HG03439 (cell line): Measurements from ENCODE around the gene SLPI.

Experiments used
- ATAC-seq: cut with Tn5 transposase; IDR thresholded peaks from one replicate; pipeline ENCODE4 v1.9.1; 2021; ENCODE audit warnings: mild to moderate bottlenecking, moderate library complexity; ENCODE audit not compliant: unreplicated experiment

Gene SLPI, protein sequence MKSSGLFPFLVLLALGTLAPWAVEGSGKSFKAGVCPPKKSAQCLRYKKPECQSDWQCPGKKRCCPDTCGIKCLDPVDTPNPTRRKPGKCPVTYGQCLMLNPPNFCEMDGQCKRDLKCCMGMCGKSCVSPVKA

DNA sequence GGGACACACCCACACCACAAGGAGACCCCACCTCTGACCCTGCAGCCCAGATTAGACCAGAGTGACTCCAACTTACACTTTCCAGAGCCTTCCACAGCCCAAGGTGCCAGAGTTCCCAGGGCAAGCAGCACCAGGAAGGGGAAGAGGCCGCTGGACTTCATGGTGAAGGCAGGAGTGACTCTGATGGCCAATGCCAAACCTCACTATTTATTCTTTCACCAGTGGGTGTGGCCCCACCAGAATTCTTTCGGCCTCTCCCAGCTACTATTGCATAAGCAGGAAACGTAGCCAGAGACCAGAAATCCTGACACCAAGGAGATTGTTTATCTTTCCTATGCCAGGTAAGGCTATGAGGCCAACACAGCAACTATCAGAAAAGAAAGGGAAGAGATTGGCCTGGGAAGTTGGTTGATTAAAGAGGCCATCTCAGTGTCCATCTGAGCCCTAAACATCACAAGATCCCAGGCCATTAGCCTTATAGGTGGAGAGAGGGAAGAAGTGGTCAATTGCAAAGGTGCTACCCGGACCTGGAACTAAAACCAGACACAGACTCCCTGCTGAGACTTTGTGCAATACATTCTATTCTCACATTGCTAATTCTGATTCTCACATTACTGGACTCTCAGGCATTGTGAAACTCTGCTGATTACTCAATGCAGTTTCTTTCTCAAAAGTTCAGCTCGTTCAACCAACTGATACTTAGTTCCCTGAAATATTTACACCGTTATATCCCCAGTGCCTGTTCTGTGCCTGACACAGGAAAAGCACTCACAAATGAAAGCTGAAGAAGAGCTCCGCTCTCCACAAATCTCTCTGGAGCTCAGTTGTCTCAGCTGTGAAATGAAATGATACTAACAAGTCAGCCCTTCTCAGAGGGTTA, at the start of gene SLPI:
TSS of gene SLPI (minus strand) at position 182 of the 880 bp plus-strand sequence. CDS start at position 161, 21 bp downstream.
- no peak for ATAC-seq

DNA sequence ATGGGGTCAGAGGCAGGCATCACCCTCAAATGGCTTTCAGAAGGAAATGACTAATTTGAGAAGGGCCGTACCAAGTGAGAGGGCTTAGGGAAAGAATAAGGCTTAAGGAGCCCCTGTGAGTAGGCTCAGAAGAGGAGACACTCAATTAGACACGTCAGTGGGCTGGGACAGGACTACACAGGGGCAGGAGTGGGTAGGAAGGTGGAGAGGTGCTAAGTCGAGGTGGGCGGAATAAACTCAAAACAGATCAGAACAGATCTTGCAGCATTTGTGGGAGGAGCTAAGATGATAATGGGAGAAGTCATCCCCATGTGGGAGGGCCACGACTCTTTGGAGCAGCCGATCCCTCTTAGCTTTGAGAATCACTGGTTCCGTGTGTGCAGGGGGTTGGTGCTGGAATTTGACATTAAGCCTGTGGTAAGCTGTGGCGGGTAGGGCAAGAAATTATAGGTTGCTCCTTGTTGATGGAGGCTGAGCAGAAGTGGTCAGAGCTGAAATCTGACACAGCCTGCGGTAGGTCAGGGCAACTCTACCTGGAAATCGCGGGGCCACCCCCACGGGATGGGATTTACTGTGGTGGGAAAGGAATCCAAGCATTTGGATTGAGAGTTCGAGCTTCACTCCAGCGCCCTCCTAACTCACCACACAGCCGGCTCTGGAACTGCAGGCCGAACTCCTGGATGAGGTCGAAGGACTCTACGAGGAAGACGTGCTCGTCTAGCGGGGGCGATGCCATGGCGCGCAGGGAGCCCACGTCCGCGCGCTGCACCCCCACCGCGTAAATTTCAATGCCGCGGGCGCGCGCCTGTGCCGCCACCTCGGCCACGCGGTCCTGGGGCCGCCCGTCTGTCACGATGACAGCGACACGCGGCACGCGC, 49.5 kb upstream of the SLPI start:
- no peak for ATAC-seq

DNA sequence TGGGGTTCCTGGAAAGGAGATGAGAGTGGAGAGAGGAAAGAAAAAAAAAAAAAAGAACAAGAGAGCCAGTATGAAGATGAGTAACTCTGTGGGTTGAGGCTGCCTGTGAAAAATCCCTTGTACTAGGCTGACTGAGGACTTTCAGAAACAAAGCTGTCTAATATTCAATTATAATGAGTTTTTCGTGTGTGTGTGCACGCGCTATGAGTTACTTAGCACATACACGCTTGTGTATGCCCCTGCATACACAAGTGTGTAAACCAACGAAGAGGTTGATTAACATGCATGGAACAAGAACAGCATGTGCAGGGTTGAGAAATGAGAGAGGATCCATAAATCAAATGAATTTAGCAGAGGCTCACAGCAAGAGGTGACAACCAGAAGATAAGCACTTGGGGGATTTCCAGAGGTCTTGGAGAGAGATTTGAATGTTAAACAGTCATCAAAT, 47.5 kb upstream of the SLPI start:
- no peak for ATAC-seq

DNA sequence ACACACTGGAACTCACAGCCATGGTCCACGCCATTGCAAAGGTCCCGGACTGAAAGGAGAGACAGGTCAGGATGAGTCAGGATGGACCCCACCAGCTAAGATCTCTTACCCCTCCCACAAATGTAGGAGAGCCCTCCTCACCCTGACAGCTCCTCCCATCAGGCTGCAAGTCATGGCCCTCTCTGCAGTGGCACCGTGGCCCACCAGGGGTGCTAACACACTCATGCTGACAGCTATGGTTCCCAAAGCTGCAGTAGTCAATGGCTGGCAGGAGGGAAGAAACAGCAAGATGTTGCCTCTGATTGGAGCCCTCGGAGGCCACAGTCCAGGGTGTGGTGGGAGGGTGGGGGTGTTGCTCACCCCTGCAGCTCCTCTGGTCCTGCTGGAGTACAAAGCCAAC, 46.6 kb upstream of the SLPI start:
- no peak for ATAC-seq

DNA sequence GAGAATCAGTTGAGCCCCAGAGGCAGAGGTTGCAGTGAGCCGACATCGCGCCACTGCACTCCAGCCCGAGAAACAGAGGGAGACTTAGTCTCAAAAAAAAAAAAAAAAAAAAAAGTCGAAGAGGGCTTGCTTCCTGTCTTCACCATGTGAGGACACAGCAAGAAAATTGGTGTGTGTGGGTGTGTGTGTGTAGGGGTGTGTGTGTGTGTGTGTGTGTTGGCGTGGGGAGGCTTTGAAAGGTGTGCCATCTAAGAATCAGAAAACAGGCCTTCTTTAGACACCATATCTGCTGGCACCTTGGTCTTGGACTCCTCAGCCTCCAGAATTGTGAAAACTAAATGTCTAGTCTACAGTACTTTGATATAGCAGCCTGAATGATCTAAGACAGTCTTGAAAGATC, 45.4 kb upstream of the SLPI start:
- ATAC-seq = no peak

DNA sequence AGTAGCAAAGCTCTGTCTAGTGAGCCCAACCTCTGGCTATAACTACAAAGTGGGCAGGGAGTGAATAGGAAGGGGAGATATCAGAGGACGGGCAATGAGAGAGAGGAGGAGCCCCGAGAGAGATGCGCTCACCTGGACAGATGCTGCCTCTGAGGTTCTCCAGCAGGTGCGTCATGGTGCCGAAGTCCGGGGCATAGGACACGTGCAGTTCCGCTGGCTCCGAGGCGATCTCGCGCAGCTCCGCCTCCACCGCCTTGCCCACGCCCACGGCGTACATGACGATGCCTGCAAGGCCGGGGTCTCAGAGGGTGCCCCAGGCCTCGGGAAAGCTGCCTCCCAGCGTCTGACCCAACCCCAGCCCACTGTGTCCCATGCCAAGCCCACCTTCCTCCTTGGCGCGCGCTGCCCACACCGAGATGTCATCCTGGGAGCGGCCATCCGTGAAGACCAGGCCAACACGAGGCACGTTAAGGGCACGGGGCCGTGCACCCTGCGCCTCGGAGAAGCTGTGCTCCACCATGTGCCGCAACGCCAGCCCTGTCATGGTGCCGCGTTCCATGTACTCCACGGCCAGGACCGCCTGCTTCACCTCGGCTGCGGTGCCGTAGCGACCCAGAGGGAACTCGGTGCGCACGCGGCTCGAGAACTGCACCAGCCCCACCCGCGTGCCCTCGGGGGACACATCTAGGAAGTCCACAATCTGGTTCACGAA, 43.6 kb upstream of the SLPI start:
- ATAC-seq = no peak

DNA sequence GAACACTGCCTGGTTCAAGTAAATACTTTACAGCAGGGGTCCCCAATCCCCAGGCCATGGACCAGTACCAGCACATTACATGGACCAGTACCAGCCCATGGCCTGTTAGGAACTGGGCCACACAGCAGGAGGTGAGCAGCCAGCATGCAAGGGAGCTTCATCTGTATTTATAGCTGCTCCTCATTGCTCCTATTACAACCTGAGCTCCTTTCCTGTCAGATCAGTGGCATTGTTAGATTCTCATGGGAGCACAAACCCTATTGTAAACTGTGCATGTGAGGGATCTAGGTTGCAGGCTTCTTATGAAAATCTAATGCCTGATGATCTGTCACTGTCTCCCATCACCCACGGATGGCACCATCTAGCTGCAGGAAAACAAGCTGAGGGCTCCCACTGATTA, 40.3 kb upstream of the SLPI start:
- ATAC-seq = no peak

DNA sequence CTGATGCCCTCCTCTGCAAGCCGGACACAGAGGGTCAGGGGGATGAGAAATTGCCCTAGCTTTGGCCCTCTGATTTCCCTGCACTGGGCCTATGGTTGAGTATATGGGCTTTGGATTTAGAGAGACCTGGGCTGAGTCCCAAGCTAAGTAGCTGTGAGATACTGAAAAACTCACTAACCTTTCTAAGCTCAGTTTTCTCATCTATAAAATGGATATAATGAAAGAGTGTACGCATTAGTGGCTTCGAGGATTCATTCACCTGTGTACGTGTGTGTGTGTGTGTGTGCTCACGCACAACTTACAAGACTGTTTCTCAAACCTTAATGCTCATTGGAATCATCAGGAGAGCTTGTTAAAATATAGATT, 39.6 kb upstream of the SLPI start:
- ATAC-seq = no peak

DNA sequence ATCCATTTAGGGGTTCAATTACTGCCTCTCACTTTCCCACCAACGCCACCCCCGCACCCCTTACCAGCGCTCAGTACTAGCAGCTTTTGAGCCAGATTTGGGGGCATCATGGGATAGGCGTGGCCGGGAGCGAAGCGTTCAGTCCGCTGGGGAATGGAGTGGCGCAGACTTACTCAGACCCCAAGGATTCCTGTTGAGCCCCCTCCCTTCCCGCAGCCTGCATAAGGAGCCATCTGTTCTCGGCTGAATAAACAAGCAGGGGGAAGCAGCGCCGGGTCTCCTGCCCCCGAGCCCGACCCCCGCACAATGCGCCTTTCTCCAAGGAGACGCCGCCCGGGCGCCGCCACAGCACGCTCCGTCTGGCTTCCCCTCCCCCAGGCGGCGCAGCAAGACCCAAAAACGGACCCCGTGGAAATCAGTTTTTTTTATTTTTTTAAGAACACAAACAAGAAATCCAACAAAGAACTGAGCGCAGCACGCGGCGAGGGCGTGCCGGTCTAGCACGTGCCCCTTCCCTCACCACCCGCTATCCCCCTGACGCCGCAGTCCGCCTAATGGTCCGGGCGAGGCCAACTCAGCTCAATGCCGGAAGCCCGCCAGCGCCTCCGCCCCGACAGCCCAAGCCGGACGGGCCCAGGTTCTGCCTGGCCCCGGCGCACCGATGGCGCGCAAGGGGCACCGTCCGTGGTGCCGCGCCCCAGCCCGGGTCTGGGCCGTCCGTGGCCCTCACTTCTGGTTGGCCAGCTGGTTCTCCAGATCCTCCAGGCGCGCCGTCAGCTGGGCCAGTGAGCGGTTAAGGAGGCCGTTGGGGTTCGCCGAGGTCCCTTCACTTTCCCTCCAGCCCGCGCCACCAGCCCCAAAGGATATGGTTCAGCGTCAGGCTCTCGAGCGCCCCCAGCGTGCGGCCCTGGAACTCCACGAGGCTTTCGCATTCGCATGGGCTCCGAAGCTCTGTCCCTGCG, 39.0 kb upstream of the SLPI start:
- ATAC-seq = no peak

DNA sequence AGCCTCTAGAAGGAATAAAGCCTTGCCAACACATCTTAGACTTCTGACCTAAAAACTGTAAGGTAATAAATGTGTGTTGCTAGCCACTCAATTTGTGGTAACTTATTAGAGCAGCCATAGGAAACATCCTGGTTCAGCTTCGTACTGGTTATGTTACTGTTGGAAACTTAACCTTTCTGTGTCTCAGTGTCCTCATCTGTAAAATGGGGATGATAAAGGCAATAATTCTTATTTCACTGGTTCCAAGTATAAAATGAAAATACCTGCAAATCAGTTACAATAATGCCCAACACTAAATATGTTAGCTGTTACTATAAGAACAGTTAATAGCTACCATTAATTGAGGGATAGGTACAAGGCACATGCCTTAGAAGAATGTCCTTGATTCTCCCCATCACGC, 38.0 kb upstream of the SLPI start:
- ATAC-seq = no peak

DNA sequence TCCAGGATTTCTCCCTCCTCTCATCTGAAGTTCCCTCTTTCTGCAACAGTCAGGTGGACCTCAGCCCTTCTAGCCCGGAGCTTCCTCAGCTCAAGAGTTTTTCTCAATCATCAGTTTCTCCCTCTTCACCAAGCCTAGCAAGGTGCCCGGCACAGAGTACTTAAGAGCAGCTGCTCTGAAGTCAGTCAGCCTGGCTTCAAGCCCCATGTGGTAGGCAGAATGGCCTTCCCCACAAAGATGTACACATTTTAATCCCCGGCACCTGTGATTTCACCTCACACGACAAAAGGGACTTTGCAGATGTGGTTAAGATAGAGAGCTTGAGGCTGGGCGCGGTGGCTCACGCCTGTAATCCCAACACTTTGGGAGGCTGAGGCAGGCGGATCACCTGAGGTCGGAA, 37.2 kb upstream of the SLPI start:
- no peak for ATAC-seq

DNA sequence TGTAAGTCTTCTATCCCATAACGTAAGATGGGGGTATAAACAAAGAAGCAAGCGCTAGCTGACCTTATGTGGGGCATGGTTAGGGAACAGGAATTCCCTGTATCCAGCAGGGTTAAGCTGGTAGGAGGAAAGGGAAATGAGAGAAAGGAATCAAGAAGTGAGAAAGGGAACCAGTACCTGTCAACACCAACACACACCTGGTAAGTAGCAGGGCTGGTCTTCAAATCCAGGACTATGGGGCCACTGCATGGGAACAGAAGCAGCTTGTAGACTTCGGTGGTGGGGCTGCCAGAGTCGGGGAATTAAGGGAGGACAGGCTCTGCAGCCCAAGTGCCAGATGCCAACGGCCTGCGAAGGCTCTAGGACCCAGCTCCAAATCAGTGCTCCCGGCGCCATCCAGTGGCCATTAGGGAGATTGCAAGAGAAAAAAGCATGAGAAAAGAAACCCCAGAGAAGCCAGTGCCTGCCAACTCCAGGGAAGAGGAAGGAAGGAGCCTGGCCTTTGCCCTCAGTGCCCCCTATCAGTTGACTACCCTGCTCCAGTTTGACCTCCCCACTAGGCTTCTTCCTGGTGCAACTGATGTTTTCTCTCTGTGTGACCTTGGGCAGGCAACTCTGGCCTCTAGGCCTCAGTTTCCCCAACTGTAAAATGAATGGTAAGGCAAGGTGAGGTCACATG, 36.5 kb upstream of the SLPI start:
- no peak for ATAC-seq

DNA sequence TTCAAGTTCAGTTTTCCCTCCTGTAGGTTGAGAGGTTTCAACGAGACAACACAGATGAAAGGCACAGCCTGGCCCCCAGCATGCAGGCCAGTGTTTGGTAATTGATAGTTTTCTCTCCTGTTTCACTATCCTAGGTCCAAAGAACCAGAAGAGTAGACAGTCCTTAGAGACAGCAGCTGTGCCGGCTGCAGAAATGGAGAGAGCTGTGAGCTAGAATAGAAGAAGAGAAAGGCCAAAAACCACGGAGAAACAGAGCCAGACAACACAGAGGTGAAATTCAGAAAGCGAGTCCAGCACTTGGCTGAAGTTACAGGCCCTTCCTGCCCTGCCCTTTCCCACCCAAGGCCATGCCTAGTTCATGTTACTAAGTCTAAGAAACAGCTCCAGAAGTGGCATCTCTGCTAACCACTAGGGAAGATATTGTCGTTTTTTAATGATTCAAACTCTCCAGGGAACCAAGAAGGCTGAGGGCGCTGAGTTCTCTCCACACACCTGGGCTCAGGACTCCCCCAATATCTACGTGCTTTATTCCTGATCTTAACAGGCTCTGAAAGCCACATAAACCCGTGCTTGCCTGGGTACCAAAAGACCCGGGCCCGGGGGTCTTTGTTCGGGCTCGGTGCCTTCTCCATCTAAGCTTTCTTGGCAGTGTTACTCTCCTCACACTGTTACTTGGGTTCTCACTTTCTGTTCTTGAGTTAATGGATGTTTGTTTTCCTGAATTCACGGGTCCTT, 35.7 kb upstream of the SLPI start:
- no peak for ATAC-seq

DNA sequence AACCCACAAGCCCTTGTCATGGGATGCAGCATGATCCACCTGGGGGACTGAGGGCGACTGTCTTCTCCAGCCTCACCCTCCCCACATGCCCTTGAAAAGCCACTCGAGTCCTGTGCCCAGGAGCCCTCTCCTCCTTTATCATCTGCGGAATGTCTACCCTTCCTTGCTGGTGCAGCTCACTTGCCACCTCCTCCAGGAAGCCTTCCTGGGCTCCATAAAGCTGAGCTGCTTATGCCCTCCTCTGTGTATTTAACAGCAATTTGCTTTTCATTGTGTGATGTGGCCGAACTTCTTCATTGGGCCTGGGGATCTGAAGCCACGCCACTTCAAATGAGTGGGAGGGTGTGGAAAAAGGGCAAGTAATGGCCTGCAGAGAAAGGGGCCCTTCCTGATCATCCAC, 34.5 kb upstream of the SLPI start:
- ATAC-seq = no peak

DNA sequence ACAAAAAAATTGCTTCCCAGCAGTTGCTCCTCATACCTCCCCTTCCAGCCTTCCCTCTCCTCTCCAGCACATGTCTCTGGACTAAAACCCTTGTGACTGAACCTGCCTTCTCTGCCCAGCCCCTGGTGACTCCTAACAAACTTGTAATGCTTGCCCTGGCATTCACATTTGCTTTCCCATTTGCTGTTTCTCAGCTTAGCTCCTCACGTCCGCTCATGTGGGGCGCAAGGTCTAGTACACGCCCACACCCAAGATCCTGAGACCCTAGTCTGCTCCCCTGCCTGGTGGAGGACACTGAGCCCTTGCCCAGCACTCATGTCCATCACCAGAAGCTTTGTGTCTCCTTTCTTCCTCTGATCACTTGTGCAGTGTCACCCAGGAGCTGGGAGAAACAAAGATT, 34.0 kb upstream of the SLPI start:
- no peak for ATAC-seq

DNA sequence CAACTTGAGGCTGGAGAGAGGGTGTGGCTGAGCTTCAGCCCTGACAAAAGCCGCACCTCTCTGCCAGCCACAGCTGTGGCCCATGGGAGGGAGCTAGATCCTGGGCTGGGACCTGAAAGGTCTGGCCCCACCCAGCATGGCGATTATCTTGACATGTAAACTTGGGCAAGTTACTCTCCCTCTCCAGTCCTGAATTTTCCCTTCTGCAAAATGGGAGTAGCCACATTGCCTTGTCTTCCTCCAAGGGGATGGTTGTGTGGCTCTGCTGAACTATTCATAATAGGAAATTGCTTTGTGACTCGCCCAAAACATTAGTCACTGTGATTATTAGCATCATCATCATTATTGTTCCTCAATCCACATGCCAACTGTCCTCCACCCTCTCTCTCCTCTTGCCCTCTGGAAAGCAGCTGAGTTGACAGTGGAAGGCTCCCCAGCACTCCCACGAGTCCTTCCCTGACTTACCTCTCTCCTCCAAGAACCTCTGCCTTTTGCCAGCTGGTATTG, 29.2 kb upstream of the SLPI start:
- no peak for ATAC-seq

DNA sequence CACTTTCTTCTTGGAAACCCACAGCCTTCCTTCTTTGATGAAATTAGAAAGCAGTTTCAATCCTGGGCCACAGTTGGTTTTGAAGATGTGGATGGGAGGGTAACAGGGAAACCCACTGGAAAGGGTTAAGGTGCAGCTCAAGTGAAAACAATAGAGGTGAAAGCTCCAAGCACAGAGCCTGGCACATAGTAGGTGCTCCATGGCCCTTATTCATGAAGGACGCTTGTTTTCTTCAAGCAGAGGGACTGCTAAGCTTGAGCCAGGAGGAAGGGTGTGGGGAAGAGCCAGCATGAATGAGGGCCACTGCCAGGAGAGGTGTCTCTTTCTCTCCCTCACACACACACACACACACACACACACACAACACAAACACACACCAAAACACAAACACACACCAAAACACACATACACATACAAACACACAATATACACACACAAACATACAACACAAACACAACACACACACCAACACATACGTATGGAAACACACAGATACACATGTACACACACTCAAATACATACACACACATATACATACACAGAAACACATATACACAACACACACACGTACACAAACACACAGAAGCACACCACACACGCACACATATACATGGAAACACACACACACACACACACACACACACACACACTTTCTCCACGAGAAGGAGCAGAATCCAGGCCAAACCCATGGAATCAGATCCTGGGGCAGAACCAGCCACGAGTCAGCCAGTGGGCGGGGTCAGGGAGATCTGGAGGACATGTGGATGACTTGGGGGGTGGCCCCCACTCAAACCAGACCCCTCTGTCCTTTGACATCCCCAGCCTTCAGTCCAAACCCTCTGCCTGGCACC, 28.6 kb upstream of the SLPI start:
- ATAC-seq = no peak

DNA sequence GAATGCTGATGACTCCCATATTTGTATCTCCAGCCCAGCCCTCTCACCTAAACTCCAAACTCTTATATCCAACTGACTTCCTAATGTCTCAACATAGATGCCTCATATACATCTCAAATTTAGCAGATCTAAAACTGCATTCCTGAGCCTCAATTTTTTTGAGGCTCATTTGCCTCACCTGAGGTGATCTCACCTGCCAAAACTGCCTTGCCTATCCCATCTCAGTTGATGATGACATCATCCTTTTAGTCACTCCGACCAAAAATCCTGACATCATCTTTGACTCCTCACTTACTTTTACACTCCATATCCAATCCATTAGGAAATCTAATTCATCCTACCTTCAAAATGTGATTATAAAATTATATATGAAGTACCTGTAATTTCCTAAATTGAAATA, 25.6 kb upstream of the SLPI start:
- ATAC-seq = no peak
